Uterus (tissue), 4 donors: ENCODE measurements around the gene RGR. TPM values are rescaled to one million over a fixed set of nuclear protein-coding genes. Genes with fewer than 3 reads are reported as not detected.

ENCODE experiments used
- DNase-seq, 2 donors: peaks; one replicate each; pipeline ENCODE4 v3.0.0-alpha.2; 2019 to 2020
- H3K27ac ChIP-seq, 2 donors: fragments of 200-600 bp; sonication (generic); 1 replicate in 1 of 2; 2 replicates in 1 of 2; pipeline ENCODE4 v1.5.1; 2016 to 2018
- H3K27me3 ChIP-seq, 2 donors: fragments of 200-600 bp; sonication (generic); one replicate each; pipeline ENCODE4 v1.5.1; 2018 to 2019; ENCODE audit warnings: control low read depth in 1 of 2
- H3K36me3 ChIP-seq, 2 donors: fragments of 200-600 bp; sonication (generic); one replicate each; pipeline ENCODE4 v1.5.1; 2019; ENCODE audit warnings: control low read depth in 1 of 2
- H3K4me1 ChIP-seq, 2 donors: fragments of 200-600 bp; sonication (generic); one replicate each; pipeline ENCODE4 v1.5.1; 2018 to 2019; ENCODE audit warnings: control low read depth in 1 of 2
- H3K4me3 ChIP-seq, 2 donors: fragments of 200-600 bp; sonication (generic); 1 replicate in 1 of 2; 2 replicates in 1 of 2; pipeline ENCODE4 v1.5.1; 2018 to 2019; ENCODE audit warnings: mild to moderate bottlenecking in 1 of 2
- H3K9me3 ChIP-seq, 2 donors: fragments of 200-600 bp; sonication (generic); one replicate each; pipeline ENCODE4 v1.5.1; 2019; ENCODE audit warnings: control low read depth in 1 of 2
- POLR2A ChIP-seq, 2 donors: fragments of 450-650 bp; IDR thresholded peaks; one replicate each; pipeline ENCODE4 v1.6.1; 2016; ENCODE audit warnings: antibody characterized with exemption in 2 of 2, mild to moderate bottlenecking in 1 of 2, moderate library complexity in 1 of 2
- intact Hi-C: fragments of 100-400 bp; cut with DNase I; formaldehyde crosslinking; loops from one replicate; pipeline ENCODE4 v1.15.1; 2023; ENCODE audit warnings: low total_unique reads
- total RNA-seq, 4 donors: library from RNA; depleted of rRNA in 3 of 4; stranded (reverse); fragments of >200 nt in 3 of 4; gene quantifications; one replicate each; pipeline versions ENCODE4 v1.1.0 to v1.2.4, GENCODE V29; 2014 to 2023
- TF ChIP-seq, protein P1 (sequence below), 4 experiments: fragments of 200-600 bp in 2 of 4; fragments of 450-650 bp in 2 of 4; sonication (generic) in 2 of 4; IDR thresholded peaks; one replicate each; pipeline ENCODE4 v1.5.1; 2016 to 2019; ENCODE audit warnings: antibody characterized with exemption in 4 of 4, mild to moderate bottlenecking in 2 of 4, moderate library complexity in 1 of 4
- donor health status: DM: yes; HTN: yes; CAD: no.

RGR gene
- total RNA-seq, 4 donors from 2014 or later, result not detected

DNA sequence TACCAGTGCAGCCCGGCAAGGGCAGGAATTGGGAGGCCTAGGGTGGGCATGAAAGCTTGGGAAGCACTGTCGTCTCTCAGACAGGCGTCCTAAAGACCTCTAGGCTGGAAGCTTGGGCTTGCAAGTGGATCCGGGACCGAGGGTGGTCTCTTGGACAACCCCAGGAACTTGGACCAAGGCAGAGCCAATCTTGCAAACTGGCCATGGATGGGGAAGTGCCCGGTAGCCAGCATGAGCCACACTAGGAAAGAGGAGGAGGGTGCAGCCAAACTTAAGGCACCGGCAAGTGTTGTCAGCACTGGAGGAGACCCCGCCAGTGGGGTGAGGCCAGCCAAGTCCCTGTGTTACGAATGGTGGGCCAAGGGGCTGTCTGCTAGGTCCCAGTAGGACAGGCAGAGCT is 28.0 kb upstream of the RGR start:
- Histone ChIP-seq H3K36me3 (no peaks in the 10 kb centered on the region), H3K27ac (no peak overlapping the region), H3K27me3 (no peaks in the 10 kb centered on the region), H3K9me3 (no peaks in the 10 kb centered on the region), H3K4me3 (no peak overlapping the region), H3K4me1 (no peaks in the 10 kb centered on the region)
- TF ChIP-seq POLR2A (IDR thresholded peaks at IDR 0.05), result no peak
- TF ChIP-seq, protein P1, sequence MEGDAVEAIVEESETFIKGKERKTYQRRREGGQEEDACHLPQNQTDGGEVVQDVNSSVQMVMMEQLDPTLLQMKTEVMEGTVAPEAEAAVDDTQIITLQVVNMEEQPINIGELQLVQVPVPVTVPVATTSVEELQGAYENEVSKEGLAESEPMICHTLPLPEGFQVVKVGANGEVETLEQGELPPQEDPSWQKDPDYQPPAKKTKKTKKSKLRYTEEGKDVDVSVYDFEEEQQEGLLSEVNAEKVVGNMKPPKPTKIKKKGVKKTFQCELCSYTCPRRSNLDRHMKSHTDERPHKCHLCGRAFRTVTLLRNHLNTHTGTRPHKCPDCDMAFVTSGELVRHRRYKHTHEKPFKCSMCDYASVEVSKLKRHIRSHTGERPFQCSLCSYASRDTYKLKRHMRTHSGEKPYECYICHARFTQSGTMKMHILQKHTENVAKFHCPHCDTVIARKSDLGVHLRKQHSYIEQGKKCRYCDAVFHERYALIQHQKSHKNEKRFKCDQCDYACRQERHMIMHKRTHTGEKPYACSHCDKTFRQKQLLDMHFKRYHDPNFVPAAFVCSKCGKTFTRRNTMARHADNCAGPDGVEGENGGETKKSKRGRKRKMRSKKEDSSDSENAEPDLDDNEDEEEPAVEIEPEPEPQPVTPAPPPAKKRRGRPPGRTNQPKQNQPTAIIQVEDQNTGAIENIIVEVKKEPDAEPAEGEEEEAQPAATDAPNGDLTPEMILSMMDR (IDR thresholded peaks at IDR 0.05), result no peak
- intact Hi-C loops, result no loop called here
- no peak for DNase-seq

DNA sequence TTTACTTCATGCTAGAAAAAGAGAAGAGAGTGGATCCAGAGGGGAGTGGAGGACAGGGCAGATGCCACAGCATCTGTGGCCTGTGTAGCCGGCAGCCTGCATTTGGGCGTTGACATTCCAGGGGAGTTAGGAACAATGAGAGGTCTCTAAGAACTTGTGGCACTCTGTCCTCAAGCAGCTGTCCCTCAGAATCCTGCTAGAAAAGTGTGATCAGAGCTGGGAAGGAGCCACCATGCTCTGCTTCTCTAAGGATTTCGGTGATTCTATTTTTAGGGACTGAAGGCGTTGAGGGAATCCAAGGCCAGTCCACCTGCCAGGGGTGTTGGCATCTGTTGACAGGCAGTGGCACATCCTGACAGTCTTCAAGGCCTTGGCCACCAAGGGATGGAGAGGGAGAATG is 27.1 kb upstream of the RGR start:
- no peaks in the 10 kb centered on the region for H3K9me3 ChIP-seq
- TF ChIP-seq, protein P1 (IDR thresholded peaks at IDR 0.05), result no peak
- no peak for TF ChIP-seq POLR2A (IDR thresholded peaks at IDR 0.05)
- no peaks in the 10 kb centered on the region for H3K4me1 ChIP-seq
- intact Hi-C loops, result no loop called here
- no peak overlapping the region for H3K27ac ChIP-seq
- no peak overlapping the region for H3K4me3 ChIP-seq
- H3K27me3 ChIP-seq, result no peaks in the 10 kb centered on the region
- no peaks in the 10 kb centered on the region for H3K36me3 ChIP-seq
- DNase-seq, result no peak

DNA sequence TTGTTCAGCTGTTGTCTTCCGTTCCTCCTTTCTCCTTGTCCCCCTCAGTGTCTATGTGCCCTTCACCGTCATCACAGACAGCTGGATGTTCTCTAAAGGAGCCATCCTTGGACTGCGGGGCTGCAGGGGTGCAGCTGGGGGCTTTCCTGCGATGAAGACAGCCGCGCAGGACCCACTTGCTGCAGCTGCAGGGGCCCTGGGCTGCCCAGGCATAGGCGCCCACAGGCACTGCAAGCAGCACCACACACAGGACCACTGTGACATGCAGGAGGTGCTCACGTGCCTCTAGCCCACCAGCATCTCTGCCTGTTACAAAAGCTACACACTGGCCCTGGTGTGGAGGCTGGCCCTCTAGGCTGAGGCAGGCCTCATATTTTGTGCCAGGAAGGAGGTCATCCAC is 22.9 kb upstream of the RGR start:
- Histone ChIP-seq H3K27ac (no peak overlapping the region), H3K9me3 (no peaks in the 10 kb centered on the region), H3K4me3 (no peak overlapping the region), H3K4me1 (no peaks in the 10 kb centered on the region), H3K27me3 (no peaks in the 10 kb centered on the region), H3K36me3 (no peaks in the 10 kb centered on the region)
- DNase-seq, result no peak
- TF ChIP-seq POLR2A (IDR thresholded peaks at IDR 0.05), result no peak
- TF ChIP-seq, protein P1 (IDR thresholded peaks at IDR 0.05), result no peak
- intact Hi-C loops, result no loop called here

DNA sequence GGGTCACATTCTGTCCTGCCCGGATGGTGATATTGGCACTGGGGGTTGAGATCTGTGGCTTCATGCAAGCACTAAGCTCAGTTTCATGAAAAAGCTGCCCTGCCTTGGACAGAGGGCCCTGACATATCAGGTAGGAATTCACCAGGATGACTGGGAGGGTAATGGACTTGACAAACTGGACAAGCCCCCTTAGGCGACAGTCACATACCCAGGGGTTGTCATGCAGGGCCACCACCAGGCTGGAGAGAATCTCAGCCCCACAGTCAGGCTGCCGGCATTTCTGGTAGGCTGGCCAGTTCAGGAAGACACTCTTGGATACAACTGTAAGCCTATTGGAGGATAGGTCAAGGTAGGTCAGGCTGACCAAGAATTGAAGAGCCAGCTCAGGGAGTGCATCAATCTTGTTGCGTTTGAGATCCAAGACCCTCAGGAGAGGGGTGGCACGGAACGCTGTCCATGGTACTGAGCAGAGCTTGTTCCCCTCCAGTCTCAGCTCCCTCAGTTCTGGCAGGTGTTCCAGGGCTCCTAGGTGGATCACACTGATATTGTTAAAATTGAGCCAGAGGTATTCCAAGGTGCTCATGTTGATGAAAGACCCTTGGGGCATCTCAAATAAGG is 20.3 kb upstream of the RGR start:
- H3K4me1 ChIP-seq, result no peaks in the 10 kb centered on the region
- intact Hi-C loops, result no loop called here
- no peak for TF ChIP-seq POLR2A (IDR thresholded peaks at IDR 0.05)
- TF ChIP-seq, protein P1 (IDR thresholded peaks at IDR 0.05), result no peak
- H3K27ac ChIP-seq, result no peak overlapping the region
- no peaks in the 10 kb centered on the region for H3K27me3 ChIP-seq
- H3K9me3 ChIP-seq, result no peaks in the 10 kb centered on the region
- DNase-seq, result no peak
- H3K4me3 ChIP-seq, result no peak overlapping the region
- H3K36me3 ChIP-seq, result no peaks in the 10 kb centered on the region

DNA sequence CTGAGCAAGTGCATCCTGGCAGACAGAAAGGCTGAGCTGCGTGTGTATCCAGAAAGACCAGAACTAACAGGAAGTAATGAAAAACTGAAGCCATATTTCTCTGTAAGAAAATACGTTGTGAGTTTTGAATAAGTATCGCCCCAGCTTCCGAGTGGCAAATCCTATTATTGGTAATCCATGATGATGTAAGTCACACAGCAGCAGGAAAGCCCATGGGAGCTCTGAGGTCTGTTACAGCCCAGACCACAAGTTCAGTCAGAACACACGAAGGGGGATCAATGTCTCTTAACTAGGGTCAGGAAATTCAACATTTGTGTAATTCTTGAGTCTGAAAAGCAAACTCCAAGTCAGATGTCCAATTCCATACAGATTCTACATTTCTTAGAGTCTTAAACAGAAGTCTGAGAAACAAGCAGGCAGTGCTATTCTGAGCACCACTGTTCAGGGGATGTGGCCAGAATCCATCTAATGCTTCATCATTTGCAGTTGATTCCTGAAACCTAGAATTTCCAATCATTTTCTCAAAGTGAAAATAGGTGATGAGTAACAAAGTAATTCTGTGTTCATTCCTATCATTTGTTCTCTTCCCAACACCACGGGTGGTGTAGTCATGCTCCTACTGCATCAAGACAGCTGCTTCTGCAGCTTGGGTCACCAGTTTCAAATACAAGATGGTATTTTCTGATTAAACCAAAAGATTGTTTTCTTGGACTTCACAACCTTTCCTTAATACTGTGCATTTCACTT is 19.3 kb upstream of the RGR start, which contains the start of gene LRIT2:
Gene LRIT2 (minus strand): TSS at position 118 of the 747 bp plus-strand sequence. CDS start 24 bp downstream, at position 94.
- DNase-seq, result no peak
- Histone ChIP-seq H3K9me3 (no peaks in the 10 kb centered on the region), H3K4me1 (no peaks in the 10 kb centered on the region), H3K27ac (no peak within 1 kb of the TSS), H3K27me3 (no peaks in the 10 kb centered on the region), H3K36me3 (no peaks in the 10 kb centered on the region), H3K4me3 (no peak within 1 kb of the TSS)
- no peak for TF ChIP-seq POLR2A (IDR thresholded peaks at IDR 0.05)
- TF ChIP-seq, protein P1 (IDR thresholded peaks at IDR 0.05), result no peak
- intact Hi-C loops, result no loop called here
